GM23248 (cell line): Measurements from ENCODE around the gene DKK1.

ENCODE experiments used
- EZH2 ChIP-seq: fragments of 200-600 bp; sonication (generic); IDR thresholded peaks from 2 replicates; pipeline ENCODE4 v1.6.1; 2018; ENCODE audit warnings: antibody characterized with exemption, mild to moderate bottlenecking; ENCODE audit not compliant: insufficient read depth, poor library complexity, severe bottlenecking
- EZH2phosphoT487 ChIP-seq: fragments of 200-600 bp; sonication (generic); IDR thresholded peaks from 2 replicates; pipeline ENCODE4 v1.6.1; 2018; ENCODE audit warnings: antibody characterized with exemption, moderate library complexity, mild to moderate bottlenecking, low read depth; ENCODE audit not compliant: insufficient read depth

- no peak for TF ChIP-seq EZH2
- no peak for TF ChIP-seq EZH2phosphoT487
Observed at GRCh38 chr10:52334595-52334994, 20.5 kb downstream of the DKK1 start.
